SJSA1 (cell line): Measurements from ENCODE around the gene POC5. TPM values are rescaled to one million over a fixed set of nuclear protein-coding genes. Genes with fewer than 3 reads are reported as not detected.
"Not testable (repeated sequence)": the region's sequence is repeated elsewhere in the genome, so short reads cannot be mapped to it uniquely, and the experiment has no call there.

Source experiments
- DNase-seq, 2 experiments: peaks; one replicate each; pipeline ENCODE4 v3.0.0-alpha.2; 2015 to 2020; ENCODE audit warnings: low spot score in 2 of 2, low read depth in 1 of 2
- H3K27ac ChIP-seq: fragments of 250-450 bp; sonication (Bioruptor Pico); 2 replicates; pipeline ENCODE4 v1.5.1; 2020; ENCODE audit warnings: mild to moderate bottlenecking, moderate library complexity
- H3K27me3 ChIP-seq: fragments of 250-450 bp; sonication (Bioruptor Pico); replicated peaks from 2 replicates; pipeline ENCODE4 v1.5.1; 2020; ENCODE audit warnings: mild to moderate bottlenecking, moderate library complexity
- H3K36me3 ChIP-seq: fragments of 250-450 bp; sonication (Bioruptor Pico); 2 replicates; pipeline ENCODE4 v1.5.1; 2020; ENCODE audit warnings: mild to moderate bottlenecking
- H3K4me1 ChIP-seq: fragments of 250-450 bp; sonication (Bioruptor Pico); replicated peaks from 2 replicates; pipeline ENCODE4 v1.6.1; 2021; ENCODE audit warnings: mild to moderate bottlenecking
- H3K4me3 ChIP-seq: fragments of 250-450 bp; sonication (Bioruptor Pico); 2 replicates; pipeline ENCODE4 v1.5.1; 2020; ENCODE audit warnings: mild to moderate bottlenecking
- H3K9me3 ChIP-seq: fragments of 250-450 bp; sonication (Bioruptor Pico); replicated peaks from 2 replicates; pipeline ENCODE4 v1.5.1; 2020; ENCODE audit warnings: mild to moderate bottlenecking
- total RNA-seq: library from RNA; depleted of rRNA; stranded (reverse); fragments of >200 nt; shearing (Covaris generic); gene quantifications from 2 replicates; pipeline ENCODE4 v1.2.3, GENCODE V29; 2014

The POC5 gene
- total RNA-seq, 1 experiment from 2014 or later: 27.9 TPM

- no peaks in the 10 kb centered on the region for H3K36me3 ChIP-seq
- no peak for DNase-seq
- no peaks in the 10 kb centered on the region for H3K27me3 ChIP-seq
- no peaks in the 10 kb centered on the region for H3K9me3 ChIP-seq
- H3K4me3 ChIP-seq: no peak overlapping the region
- no peak overlapping the region for H3K27ac ChIP-seq
- no peaks in the 10 kb centered on the region for H3K4me1 ChIP-seq
Observed at GRCh38 chr5:75723378-75723777, 6.1 kb upstream of the POC5 start.

- Histone ChIP-seq H3K9me3 (no peaks in the 10 kb centered on the region), H3K4me1 (no peaks in the 10 kb centered on the region), H3K36me3 (no peaks in the 10 kb centered on the region), H3K4me3 (no peak overlapping the region), H3K27ac (no peak overlapping the region), H3K27me3 (no peaks in the 10 kb centered on the region)
- no peak for DNase-seq
Observed at GRCh38 chr5:75721573-75721972, 4.3 kb upstream of the POC5 start.

GRCh38 chr5:75720882-75721281, 3.6 kb upstream of the POC5 start:
- H3K4me3 ChIP-seq: no peak overlapping the region
- DNase-seq: no peak
- H3K9me3 ChIP-seq: no peaks in the 10 kb centered on the region
- no peaks in the 10 kb centered on the region for H3K36me3 ChIP-seq
- no peaks in the 10 kb centered on the region for H3K27me3 ChIP-seq
- peaks cover 2% of the 10 kb centered on the region; the same call in 1 of the 2 replicates for H3K4me1 ChIP-seq
- H3K27ac ChIP-seq: no peak overlapping the region

GRCh38 chr5:75716715-75717081, 539 bp downstream of the POC5 start:
- DNase-seq: no peak

GRCh38 chr5:75712091-75712490, 5.1 kb downstream of the POC5 start:
- DNase-seq: no peak
- H3K9me3 ChIP-seq: no peaks in the 10 kb centered on the region
- peaks cover 39% of the 10 kb centered on the region for H3K36me3 ChIP-seq
- H3K27ac ChIP-seq: no peak overlapping the region
- H3K4me3 ChIP-seq: no peak overlapping the region
- H3K4me1 ChIP-seq: peaks cover 5% of the 10 kb centered on the region; the same call in 1 of the 2 replicates
- no peaks in the 10 kb centered on the region for H3K27me3 ChIP-seq

More at GRCh38 chr5:75716715-75717081, 539 bp downstream of the POC5 start:
- Histone ChIP-seq H3K4me3 (peak overlapping the region; percentile 69), H3K9me3 (no peaks in the 10 kb centered on the region), H3K36me3 (peaks cover 11% of the 10 kb centered on the region), H3K4me1 (peaks cover 5% of the 10 kb centered on the region; the same call in 1 of the 2 replicates), H3K27me3 (no peaks in the 10 kb centered on the region), H3K27ac (peak overlapping the region; percentile 74)

- H3K27ac ChIP-seq: no peak overlapping the region
- H3K27me3 ChIP-seq: no peaks in the 10 kb centered on the region
- H3K36me3 ChIP-seq: peaks cover 43% of the 10 kb centered on the region
- no peak overlapping the region for H3K4me3 ChIP-seq
- no peaks in the 10 kb centered on the region for H3K9me3 ChIP-seq
- no peak for DNase-seq
- peaks cover 5% of the 10 kb centered on the region; the same call in 1 of the 2 replicates for H3K4me1 ChIP-seq
Observed at GRCh38 chr5:75711151-75711550, 6.1 kb downstream of the POC5 start.

- DNase-seq: no peak
- Histone ChIP-seq H3K9me3 (no peaks in the 10 kb centered on the region), H3K27me3 (no peaks in the 10 kb centered on the region), H3K36me3 (peaks cover 43% of the 10 kb centered on the region), H3K4me3 (no peak overlapping the region), H3K4me1 (0 out of 2 replicates have a peak, but pooled peaks cover under 1% of the 10 kb centered on the region), H3K27ac (no peak overlapping the region)
Observed at GRCh38 chr5:75710637-75711036, 6.6 kb downstream of the POC5 start.

- H3K27ac ChIP-seq: no peak overlapping the region
- no peaks in the 10 kb centered on the region for H3K27me3 ChIP-seq
- no peaks in the 10 kb centered on the region for H3K4me1 ChIP-seq
- no peaks in the 10 kb centered on the region for H3K9me3 ChIP-seq
- H3K4me3 ChIP-seq: no peak overlapping the region
- peaks cover 61% of the 10 kb centered on the region for H3K36me3 ChIP-seq
- DNase-seq: no peak
Observed at GRCh38 chr5:75707911-75708509, 9.2 kb downstream of the POC5 start.

- Histone ChIP-seq H3K27me3 (no peaks in the 10 kb centered on the region), H3K27ac (no peak overlapping the region), H3K4me1 (no peaks in the 10 kb centered on the region), H3K4me3 (no peak overlapping the region), H3K36me3 (peaks cover 64% of the 10 kb centered on the region), H3K9me3 (no peaks in the 10 kb centered on the region)
- DNase-seq: no peak
Observed at GRCh38 chr5:75706775-75707174, 10.5 kb downstream of the POC5 start.

GRCh38 chr5:75706016-75706415, 11.2 kb downstream of the POC5 start:
- H3K27ac ChIP-seq: no peak overlapping the region
- peaks cover 60% of the 10 kb centered on the region for H3K36me3 ChIP-seq
- H3K4me1 ChIP-seq: no peaks in the 10 kb centered on the region
- H3K27me3 ChIP-seq: no peaks in the 10 kb centered on the region
- no peak for DNase-seq
- H3K9me3 ChIP-seq: no peaks in the 10 kb centered on the region
- H3K4me3 ChIP-seq: no peak overlapping the region

- no peak for DNase-seq
- H3K4me1 ChIP-seq: no peaks in the 10 kb centered on the region
- H3K27ac ChIP-seq: no peak overlapping the region
- no peaks in the 10 kb centered on the region for H3K27me3 ChIP-seq
- H3K36me3 ChIP-seq: peaks cover 37% of the 10 kb centered on the region
- H3K4me3 ChIP-seq: no peak overlapping the region
- no peaks in the 10 kb centered on the region for H3K9me3 ChIP-seq
Observed at GRCh38 chr5:75701856-75702255, 15.4 kb downstream of the POC5 start.

GRCh38 chr5:75695472-75696351, 21.5 kb downstream of the POC5 start:
- not testable (repeated sequence) for H3K27ac ChIP-seq, H3K4me1 ChIP-seq, H3K4me3 ChIP-seq, DNase-seq, H3K9me3 ChIP-seq, H3K27me3 ChIP-seq
- peaks cover 19% of the 10 kb centered on the region for H3K36me3 ChIP-seq

- H3K4me1 ChIP-seq: no peaks in the 10 kb centered on the region
- H3K36me3 ChIP-seq: peaks cover 27% of the 10 kb centered on the region
- no peaks in the 10 kb centered on the region for H3K9me3 ChIP-seq
- no peak overlapping the region for H3K4me3 ChIP-seq
- H3K27ac ChIP-seq: no peak overlapping the region
- DNase-seq: no peak
- H3K27me3 ChIP-seq: no peaks in the 10 kb centered on the region
Observed at GRCh38 chr5:75694781-75695180, 22.5 kb downstream of the POC5 start.

- H3K4me3 ChIP-seq: no peak overlapping the region
- H3K27ac ChIP-seq: no peak overlapping the region
- no peaks in the 10 kb centered on the region for H3K27me3 ChIP-seq
- no peak for DNase-seq
- no peaks in the 10 kb centered on the region for H3K9me3 ChIP-seq
- peaks cover 44% of the 10 kb centered on the region for H3K36me3 ChIP-seq
- no peaks in the 10 kb centered on the region for H3K4me1 ChIP-seq
Observed at GRCh38 chr5:75690669-75691068, 26.6 kb downstream of the POC5 start.
